ENCODE measurements around the gene NR1H3.

NR1H3 gene

DNA sequence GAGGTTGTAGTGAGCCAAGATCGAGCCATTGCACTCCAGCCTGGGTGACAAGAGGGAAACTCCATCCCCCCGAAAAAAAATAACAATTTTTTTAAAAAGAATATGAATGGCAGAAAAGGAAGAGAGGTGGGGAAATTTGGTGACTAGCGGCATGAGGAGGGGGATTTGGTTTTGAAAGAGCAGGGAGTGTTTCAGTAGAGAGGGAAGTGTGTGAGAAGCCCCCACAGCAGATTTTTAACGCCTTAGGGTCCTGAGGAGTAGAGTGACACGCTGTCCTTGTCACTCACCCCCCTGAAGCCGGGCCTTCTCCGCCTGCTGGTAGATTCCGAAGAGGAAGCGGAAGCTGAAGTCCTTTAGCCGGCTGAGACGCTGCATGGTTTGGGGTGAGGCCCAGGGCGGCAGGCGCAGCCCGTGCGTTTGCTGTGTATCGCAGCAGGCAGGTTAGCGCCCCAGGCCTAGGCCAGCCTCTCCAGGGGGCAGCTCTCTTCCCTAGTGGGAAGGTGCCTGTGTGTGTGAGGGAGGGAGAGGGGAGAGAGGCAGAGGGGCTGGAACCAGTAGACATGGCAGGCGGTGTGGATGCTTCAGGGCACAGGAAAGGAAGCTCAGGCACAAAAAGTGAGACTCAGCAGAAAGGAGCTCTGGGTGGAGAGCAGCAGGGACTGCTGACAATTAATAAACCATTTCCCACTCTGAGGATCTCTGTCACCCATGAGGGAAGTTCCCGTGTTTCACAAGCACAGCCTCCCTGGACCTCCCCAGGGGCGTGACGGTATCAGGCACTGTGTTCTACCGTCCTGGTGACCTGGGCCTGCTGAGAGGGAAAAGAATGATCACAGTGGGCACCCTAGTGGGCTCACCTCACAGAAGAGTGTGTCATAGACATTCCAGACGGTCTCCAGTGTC, 13.1 kb upstream of the NR1H3 start:
- no peak for DNase-seq (ENCODE audit: low read depth in 4 of 4, low spot score in 1 of 4)

DNA sequence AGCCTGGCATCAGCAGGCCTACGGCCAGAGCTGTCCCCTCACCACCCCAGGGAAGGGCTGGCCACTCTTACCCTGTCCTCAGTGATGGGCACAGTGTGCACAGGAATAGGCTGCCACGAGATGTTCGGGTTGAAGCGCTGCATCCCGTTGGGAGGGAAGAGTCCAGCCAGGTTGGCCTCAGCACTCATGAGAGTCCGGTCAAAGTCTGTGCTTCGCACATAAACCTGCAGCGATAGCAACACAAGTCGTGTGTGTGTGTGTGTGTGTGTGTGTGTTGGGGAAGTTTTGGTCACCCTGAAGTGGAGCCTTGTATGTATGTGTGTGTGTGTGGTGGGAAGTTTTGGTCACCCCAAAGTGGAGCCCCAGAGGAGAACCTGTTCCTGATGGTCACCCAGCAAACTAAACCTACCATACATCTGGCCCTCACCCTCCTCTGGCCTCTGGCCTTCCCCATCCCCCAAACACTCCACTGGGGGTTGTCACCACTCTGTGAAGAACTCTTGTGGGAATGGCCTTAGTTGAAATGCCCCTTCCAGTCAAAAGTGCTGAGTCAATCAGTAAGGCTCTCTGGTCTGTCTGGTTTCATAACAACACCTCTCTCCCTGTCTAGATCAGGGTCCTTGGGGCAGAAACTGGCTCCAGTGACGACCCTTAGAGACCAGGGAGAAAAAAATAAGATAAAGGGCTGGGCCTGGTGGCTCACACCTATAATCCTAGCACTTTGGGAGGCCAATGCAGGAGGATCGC, 12.0 kb upstream of the NR1H3 start:
- DNase-seq (ENCODE audit: low read depth in 4 of 4, low spot score in 1 of 4) = no peak

DNA sequence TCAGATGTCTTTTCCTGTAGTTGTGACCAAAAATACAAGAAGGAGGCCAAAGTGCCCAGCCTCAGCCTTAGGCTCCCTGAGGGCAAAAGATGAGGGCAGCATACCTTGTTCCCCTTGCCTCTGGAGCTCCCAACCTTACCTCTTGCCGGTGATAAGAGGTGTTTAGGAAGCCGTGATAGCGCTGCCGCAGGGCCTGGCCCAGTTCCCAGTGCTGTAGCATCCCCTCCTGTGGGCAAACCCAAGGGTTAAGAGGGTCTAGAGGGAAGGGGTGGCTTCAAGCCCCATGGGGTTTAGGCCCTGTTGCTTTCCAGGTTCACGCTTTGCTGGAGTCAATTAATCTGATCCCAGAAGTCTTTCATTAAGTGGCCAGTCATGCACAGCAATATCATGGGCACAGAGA, 10.3 kb upstream of the NR1H3 start:
- no peak for DNase-seq (ENCODE audit: low read depth in 4 of 4, low spot score in 1 of 4)

DNA sequence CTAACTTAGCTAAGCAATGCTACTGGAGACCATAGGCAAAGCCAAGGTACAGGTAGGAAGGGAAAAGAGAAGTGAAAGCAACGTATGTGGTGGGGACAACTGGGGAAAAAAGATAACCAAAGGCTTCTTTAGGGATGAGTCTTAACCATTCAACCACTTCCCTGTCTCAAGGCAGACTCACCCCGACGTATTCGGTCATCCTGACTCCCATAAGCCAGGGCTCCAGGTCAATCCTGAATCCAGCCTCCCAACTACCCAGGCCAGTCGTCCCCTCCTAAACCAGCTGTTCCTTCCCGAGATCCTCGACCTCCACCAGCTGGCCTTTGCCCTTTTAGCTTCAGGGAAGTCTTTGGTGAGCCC, 9.5 kb upstream of the NR1H3 start:
- DNase-seq (ENCODE audit: low read depth in 4 of 4, low spot score in 1 of 4) = no peak

DNA sequence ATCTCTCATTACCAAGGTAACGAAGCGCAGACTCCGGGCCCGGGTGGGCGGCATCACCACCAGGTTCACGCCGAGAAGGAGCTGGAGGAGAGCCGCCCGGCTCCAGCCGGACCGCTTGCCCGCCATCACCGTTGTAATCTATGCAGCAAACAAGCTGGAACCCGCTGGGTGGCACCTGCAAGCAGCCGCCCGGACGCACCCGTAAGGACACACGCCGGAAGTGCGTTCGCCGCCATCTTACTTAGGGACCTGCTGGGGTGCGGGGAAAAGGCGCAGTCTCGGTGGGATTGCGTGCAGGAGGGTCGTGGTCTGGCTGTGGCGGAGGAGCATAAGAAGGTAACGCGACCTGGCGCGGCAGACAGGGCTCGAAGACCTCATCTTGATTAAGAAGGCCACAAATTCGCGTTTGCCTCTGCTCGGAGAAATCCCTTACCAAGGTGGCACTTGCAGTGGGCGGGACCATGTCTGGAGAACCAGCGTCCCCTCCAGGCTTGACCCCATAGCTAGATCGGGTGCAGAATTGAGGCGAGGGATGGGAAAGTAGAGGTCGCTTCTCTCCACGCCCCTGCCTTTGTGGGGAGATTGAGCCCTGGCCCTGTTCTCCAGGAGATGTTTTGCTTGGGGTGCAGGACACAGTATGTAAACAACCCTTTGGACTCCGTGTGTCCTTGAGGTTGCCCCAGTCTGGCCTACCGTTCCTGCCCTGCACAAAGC, 9.0 kb upstream of the NR1H3 start, which contains the start of gene ACP2:
Gene ACP2 (minus strand): TSS at position 151 of the 714 bp plus-strand sequence. CDS start 25 bp downstream, at position 126.
- peak; percentile 62 to 82 (median 75) for DNase-seq (ENCODE audit: low read depth in 4 of 4, low spot score in 1 of 4)

DNA sequence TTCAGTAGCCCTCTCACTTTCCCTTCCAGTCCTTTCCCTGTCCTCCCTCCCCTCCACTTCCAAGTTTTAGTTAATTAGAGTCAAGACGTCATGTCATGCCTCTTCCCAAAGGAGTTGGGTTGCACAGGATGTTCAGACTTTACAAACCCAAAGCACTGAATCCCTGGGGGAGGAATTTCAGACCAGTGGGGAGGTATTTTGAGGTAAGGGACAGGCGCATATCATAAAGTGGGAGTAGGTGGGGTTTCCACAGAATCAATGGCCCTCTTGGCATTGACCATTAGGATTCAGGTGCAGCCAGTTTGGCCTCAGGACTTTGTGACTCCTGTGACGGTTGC, 8.4 kb upstream of the NR1H3 start:
- DNase-seq (ENCODE audit: low read depth in 4 of 4, low spot score in 1 of 4) = no peak

DNA sequence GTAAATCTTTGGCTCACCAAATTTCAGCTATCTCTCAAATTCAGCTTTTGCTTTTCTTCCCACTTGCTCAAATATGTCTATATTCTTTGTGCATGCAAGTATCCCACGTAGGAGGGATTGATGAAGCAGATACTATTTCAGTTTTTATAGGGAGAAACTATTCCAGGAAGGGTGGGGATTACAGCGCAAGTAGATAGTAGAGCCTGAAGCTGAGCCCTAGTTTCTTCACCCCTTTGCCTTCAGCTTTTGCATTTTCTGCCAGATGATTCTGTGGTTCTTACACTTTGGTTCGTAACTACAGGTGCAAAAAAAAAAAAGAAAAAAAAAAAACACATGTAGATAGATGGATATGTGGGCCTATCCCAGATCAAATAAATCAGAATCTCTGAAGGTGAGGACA, 6.0 kb upstream of the NR1H3 start:
- DNase-seq (ENCODE audit: low read depth in 4 of 4, low spot score in 1 of 4) = no peak

DNA sequence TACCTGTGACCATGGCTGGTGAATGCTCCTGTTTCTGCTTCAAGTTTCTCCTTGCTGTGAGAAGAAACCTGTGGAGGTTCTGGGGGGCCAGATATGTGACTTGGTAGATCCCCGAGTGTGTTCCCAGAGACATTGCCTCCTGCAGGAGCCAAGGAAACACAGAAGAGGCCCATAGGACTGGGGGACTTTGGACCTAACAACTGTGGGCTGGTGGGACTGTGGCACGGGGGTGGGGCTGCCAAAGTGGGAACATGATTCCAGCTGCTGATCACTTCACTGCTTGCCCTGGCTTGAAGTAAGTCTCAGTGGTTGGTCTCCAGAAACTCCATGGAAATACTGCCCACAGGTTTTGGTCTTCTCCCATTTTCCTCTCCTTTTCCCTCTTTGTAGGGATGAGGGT, 4.1 kb upstream of the NR1H3 start:
- DNase-seq (ENCODE audit: low read depth in 4 of 4, low spot score in 1 of 4) = no peak

DNA sequence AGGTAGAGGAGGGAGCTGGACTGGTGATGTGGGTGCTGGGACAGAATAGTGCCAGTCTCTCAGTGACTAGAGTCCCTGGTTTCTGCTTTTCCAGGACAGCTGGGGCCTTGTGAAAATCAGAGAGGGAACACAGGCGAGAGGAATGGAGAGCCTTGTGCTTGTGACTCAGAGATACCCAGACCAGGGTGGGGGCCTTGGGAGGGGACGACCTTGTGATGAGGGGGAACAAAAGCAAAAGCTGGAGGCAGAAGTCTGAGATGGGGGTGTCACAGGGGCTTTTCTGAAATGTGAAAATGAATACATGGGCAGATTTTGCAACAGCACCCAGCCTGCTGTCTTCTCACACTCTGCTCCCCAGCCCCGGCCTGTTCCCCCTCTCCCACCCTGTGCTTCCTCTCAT, 3.4 kb upstream of the NR1H3 start:
- DNase-seq (ENCODE audit: low read depth in 4 of 4, low spot score in 1 of 4) = no peak

DNA sequence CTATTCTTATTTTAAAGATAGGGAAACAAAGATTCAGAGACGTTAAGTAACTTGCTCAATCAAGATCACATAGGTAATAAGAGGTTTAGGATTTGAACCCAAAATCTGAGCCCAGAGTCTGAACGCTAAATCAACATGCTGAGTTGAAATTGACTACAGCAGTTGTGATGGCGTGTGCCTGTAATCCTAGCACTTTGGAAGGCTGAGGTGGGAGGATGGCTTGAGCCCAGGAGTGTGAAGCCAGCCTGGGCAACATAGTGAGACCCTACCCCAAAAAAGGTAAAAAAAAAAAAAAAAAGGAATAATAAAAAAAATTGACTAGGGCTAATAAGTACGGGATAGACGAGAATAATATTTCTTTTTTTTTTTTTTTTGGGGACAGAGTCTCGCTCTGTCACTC, 1.4 kb upstream of the NR1H3 start:
- no peak for DNase-seq (ENCODE audit: low read depth in 4 of 4, low spot score in 1 of 4)

DNA sequence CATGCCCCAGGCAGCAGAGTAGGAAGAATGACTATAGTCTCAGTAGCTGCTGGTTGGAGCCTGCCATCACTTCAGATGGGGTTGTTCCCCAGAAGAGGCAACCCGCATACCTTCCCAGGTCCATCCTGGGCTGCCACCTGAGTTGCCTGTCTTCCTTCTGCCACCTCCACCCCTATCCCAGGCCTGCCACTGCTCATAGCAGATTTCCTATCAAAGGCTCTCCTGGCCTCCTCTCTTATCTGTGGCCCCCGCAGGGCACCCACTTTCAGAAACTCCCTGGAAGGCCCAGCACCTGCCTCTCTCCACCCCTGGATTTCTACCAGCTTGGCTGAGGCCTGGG, 649 bp upstream of the NR1H3 start:
- no peak for DNase-seq (ENCODE audit: low read depth in 4 of 4, low spot score in 1 of 4)

DNA sequence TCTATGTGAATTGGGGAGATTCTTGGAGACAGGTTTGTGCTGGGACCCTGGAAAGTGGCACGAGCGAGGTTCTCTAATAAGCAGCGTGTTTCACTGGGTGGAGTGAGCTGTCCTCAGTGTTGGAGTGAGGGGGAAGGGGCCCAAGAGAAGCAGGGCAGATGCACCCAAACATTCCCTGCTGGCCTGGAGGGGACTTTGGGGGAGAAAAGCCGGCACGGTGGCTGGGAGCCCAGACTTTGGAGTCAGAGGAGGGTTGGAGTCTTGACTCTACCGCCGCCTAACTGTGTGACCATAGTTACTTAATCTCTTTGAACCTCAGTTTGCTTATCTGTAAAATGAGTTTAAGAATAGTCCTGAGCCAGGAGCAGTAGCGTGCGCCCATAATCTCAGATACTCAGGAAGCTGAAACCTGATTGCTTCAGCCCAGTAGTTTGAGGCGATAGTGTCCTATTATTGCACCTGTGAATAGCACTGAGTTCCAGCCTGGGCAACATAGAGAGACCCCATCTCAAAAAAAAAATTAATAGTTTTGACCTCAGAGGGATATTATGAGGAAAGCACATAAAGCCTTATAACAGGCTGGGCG, 614 bp downstream of the NR1H3 start:
- DNase-seq (ENCODE audit: low read depth in 4 of 4, low spot score in 1 of 4) = no peak

DNA sequence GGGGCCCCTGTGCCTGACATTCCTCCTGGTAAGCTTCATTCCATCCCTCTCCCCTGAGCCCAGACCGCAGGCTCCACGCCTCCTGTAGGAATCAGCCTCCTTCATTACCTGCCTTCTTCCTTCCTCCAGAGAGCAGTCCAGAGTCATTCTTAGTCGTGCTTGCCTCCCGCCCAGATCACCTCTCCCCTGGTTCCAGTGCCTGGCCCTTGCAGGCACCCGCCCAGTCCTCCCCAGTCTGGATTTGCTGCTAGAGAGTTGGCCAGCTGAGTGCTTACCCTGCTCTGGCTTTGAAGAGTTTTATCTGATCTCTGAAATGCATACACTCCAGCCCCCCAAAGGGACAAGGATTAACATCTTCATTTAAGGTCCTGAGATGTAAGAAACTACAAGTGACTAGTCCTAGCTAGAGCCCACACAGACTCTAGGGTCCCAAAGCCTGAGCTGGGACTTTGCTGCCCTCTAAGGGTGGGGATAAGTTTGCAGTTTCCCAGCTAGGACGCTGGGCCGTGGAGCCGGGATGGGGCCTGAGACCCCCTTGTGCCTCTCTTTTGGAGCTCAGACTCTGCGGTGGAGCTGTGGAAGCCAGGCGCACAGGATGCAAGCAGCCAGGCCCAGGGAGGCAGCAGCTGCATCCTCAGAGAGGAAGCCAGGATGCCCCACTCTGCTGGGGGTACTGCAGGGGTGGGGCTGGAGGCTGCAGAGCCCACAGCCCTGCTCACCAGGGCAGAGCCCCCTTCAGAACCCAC, 1.6 kb downstream of the NR1H3 start:
- DNase-seq (ENCODE audit: low read depth in 4 of 4, low spot score in 1 of 4) = no peak

DNA sequence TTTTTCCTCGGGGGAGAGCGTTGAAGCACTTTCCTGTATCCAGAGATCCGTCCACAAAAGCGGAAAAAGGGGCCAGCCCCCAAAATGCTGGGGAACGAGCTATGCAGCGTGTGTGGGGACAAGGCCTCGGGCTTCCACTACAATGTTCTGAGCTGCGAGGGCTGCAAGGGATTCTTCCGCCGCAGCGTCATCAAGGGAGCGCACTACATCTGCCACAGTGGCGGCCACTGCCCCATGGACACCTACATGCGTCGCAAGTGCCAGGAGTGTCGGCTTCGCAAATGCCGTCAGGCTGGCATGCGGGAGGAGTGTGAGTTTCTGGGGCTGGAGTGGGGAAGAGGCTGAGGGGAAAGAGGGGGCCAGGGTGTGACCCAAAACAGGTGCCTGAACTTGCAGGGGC, 2.6 kb downstream of the NR1H3 start:
- DNase-seq (ENCODE audit: low read depth in 4 of 4, low spot score in 1 of 4) = no peak

DNA sequence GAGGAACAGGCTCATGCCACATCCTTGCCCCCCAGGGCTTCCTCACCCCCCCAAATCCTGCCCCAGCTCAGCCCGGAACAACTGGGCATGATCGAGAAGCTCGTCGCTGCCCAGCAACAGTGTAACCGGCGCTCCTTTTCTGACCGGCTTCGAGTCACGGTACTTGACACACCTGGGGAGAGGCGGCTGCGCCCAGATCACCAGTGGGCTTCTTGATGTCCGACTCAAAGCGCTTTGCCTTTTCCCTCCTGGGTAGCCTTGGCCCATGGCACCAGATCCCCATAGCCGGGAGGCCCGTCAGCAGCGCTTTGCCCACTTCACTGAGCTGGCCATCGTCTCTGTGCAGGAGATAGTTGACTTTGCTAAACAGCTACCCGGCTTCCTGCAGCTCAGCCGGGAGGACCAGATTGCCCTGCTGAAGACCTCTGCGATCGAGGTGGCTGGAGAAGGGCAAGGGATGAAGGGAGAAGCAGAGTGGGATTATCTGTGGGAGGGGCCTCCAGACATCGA, 3.5 kb downstream of the NR1H3 start:
- no peak for DNase-seq (ENCODE audit: low read depth in 4 of 4, low spot score in 1 of 4)

DNA sequence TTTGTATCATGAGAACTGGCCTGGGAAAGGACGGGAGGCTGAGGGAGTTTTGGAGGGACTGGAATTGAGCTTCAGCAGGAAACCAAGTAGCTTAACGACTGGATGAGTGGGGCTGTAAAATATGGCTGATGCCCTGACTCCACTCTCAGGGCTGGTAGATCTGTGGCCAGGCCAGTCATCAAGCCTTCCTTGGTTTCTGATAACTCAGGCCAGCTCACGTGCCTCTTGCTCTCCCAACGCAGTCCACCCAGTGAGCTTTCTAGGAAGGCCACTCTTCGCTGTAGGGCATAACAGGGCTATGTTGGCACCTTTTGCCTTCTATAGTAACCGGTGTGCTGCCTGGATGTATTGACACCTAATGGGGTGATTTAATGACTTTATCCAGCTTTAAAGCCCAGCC, 6.3 kb downstream of the NR1H3 start:
- no peak for DNase-seq (ENCODE audit: low read depth in 4 of 4, low spot score in 1 of 4)

DNA sequence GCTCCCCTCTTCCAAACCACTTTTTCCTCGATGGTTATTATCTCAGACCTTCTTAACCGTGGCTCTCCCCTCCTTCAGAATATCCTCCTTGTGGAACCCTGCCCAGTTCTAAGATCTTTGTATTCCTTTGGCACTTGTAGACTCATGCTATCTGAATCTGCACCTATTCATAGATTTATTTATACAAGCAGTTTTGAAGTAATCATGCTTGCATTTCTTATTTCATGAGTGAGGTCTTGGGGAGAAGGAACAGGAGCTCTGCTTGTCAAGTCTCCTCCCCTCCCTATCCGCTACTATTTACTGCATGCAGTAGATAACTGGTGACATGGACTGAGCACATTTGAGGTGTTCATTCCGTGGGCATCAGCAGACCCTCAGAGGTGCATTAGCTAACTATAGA, 6.7 kb downstream of the NR1H3 start:
- no peak for DNase-seq (ENCODE audit: low read depth in 4 of 4, low spot score in 1 of 4)

DNA sequence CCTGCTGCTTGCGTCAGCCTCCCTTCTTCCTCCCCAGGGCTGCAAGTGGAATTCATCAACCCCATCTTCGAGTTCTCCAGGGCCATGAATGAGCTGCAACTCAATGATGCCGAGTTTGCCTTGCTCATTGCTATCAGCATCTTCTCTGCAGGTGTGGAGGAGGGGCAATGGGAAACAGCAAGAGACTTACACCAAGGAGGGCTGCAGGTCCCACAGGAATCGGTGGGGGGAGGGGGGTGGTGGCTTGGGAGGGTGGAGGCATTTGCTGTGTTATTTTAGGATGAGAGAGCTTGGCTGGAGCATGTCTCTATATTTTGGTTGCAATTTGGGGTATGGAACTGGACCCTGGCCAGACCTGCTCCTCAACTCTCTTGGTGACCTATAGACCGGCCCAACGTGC, 10.1 kb downstream of the NR1H3 start:
- no peak for DNase-seq (ENCODE audit: low read depth in 4 of 4, low spot score in 1 of 4)

DNA sequence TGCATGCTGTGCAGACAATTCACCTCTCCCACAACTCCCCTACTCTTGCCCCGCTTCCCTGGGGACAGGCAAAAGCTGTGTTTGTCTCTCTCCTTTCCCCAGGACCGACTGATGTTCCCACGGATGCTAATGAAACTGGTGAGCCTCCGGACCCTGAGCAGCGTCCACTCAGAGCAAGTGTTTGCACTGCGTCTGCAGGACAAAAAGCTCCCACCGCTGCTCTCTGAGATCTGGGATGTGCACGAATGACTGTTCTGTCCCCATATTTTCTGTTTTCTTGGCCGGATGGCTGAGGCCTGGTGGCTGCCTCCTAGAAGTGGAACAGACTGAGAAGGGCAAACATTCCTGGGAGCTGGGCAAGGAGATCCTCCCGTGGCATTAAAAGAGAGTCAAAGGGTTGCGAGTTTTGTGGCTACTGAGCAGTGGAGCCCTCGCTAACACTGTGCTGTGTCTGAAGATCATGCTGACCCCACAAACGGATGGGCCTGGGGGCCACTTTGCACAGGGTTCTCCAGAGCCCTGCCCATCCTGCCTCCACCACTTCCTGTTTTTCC, 10.7 kb downstream of the NR1H3 start:
- DNase-seq (ENCODE audit: low read depth in 4 of 4, low spot score in 1 of 4) = no peak

DNA sequence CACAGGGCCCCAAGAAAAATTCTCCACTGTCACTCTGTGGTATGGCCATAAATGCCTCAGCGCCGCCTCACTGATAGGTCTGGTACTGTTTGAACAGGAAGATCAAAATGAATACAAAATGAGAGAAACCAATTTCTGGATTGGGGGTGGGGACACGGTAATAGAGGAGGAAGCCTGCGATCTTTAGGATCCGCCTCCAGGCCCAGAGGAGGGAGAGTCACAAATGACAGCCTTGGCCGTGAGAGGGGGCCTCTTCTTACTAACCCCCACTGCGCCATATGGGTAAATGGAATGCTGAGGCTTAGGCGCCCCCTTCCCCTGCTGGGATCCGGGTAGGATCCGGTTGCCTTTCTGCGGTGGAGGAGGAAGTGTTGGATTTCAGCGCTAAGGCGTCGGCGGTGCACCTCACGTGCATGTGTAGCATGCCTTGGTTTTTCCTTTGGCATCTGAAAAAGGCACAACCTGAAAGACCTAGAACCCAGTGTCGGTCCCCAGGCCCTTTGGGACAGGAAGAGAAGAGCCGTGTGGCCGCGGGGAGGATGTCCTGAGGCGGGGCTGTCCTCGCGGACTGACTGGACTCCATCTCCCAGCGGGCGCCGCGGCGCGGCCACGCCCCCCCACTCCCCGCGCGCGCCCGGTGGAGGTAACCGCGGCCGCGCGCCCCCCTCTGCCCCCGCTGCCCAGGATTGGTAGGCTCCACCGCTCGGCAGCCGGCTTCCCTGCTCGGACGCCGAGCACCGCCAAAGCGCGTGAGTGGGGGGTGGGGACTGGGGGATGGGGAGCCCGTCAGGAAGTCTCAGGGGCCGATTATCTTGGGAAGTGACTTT, 11.4 kb downstream of the NR1H3 start:
- DNase-seq (ENCODE audit: low read depth in 4 of 4, low spot score in 1 of 4) = peak; percentile 56 to 83 (median 70)
